HG02588 (cell line): ENCODE data around the gene BNIP2.
"Not testable (repeated sequence)": the region's sequence is repeated elsewhere in the genome, so short reads cannot be mapped to it uniquely, and the experiment has no call there.

Source experiments
- ATAC-seq: cut with Tn5 transposase; IDR thresholded peaks from one replicate; pipeline ENCODE4 v1.9.1; 2021; ENCODE audit warnings: mild to moderate bottlenecking, moderate library complexity; ENCODE audit not compliant: unreplicated experiment

Gene BNIP2

GRCh38 chr15:59642351-59642750, 46.8 kb downstream of the BNIP2 start:
- ATAC-seq, result no peak

DNA sequence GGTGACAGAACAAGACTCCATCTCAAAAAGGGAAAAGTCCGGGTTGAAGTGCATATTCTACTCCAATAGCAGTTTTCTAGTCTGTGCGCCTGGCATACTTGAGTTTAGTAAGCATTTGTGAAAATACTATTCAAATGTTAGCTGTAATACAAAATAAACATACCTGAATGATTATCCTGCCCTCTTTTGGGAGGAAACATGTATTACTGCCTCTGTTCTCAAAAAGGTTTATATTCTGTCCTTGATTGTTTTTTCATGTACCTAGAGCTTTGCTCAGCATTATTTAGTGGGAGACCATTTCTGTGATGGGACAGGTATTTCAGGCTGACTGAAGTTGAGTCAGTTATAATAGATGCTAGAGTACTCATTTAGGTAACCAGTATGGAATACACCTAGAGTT, 51.6 kb downstream of the BNIP2 start:
- ATAC-seq, result not testable (repeated sequence)

DNA sequence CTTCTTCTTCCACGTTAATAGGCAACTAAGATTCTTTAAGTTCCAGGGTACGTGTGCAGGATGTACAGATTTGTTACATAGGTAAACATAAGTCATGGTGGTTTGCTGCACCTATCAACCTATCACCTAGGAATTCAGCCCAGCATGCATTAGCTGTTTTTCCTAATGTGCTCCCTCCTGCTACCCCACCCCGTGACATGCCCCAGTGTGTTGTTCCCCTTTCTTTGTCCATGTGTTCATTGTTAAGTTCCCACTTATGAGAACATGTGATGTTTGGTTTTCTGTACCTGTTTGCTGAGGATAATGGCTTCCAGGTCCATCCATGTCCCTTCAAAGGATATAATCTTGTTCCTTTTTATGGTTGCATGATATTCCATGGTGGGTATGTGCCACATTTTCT, 52.9 kb downstream of the BNIP2 start:
- no peak for ATAC-seq

DNA sequence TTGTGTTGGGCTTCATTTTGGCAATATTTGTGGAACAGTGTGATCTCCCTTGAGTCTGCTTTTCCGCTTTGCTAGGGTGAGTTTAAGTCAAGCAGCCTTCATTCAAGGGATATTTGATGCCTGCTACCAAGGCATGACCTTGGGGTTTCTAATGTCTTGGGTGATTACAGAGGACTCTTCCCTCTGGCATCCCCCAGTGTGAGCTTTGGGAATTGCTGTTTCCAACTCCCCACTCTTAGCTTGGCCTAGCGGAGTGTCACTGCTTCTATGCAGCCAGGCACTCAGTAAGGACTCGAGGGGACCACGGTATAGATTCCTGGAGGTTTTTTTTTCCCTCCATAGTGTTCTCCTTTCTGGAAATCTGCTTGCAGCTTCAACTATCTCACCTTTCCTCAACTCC, 56.4 kb downstream of the BNIP2 start:
- ATAC-seq, result no peak

- ATAC-seq, result no peak
These were observed 66.8 kb downstream of the BNIP2 start for GRCh38 chr15:59622289-59622688.

- ATAC-seq, result no peak
These were observed 70.7 kb downstream of the BNIP2 start for GRCh38 chr15:59618406-59618805.

DNA sequence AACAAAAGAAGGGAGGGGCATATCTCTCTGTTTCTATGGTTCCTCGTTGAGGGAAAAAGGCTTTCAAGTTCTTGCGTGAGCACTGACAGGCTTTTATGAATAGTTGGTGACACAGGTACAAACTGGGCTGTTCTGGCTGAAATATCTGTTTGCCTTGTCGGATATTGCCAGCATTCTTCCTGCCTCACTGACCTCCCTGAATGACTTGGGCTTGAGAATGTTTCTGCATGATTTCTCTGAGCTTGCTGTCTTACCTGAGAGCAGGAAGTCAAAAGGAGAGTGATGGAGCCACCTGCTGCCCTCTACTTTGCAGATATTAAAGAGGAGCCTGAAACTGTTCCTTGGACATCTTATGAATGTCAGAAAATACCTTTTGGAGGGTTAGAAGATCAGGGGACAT, 72.7 kb downstream of the BNIP2 start:
- no peak for ATAC-seq

DNA sequence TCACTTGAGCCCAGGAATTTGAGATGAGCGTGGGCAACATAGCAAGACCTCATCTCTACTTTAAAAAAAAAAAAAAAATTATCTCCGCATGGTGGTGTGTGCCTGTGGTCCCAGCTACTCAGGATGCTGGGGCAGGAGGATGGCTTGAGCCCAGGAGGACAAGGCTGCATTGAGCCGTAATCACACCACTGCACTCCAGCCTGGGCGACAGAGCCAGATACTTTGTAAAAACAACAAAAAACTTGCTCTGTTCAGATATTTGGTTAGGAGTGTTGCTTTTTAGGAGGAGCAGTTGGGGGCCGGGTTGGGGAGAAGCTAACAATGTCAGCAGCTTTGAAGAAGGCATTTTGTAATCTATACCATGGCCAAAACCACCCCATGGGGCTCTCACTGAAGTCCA, 73.5 kb downstream of the BNIP2 start:
- ATAC-seq, result no peak

GRCh38 chr15:59614153-59614552, 75.0 kb downstream of the BNIP2 start:
- no peak for ATAC-seq

DNA sequence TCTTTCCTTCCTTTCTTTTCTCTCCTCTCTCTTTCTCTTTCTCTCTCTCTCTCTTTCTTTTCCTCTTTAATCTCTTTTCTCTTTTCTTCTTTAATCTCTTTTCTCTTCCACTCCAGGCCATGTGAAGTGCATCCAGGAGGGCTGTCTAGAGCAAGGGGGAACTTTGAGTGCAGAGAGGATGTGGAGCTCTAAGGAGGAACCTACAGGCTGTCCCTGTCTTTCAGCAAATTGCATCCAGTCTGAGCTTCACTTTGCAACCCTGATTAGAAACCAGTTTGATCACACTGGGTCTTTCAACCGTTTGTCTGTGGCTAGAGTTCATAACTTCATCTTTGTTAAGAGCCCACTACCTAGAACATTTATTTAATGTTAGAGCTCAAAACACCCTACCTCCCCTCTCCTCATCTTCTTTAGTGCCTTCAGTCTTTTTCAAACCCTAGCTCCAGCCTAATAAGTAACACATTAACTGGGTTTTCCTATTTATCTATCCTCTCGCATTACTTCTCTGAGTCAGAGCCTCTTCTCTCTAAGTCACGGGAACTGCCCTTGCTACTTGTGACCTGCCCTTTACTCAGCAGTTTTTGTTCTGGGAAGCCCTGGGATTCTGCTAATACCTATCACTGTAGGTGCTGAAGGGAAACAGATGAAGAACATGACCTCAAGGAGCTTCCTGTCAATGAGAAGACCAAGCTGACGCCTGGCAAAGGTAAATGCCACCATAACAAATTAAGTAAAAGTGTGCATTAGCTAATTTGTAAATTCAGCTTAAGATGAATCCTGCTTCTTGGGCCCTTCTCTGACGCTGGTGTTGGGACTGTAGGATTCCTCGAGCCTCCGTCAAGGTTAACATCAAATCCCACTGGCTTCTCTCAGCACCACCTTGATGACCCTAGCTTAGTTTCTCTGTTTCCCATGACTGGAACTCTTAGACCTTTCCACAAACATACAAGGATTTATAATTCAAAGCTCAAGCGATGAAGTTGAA, 77.6 kb downstream of the BNIP2 start, which contains the start of gene GCNT3:
Gene GCNT3, plus strand, starts transcription at position 508 of the 985 bp plus-strand sequence. CDS start 6,456 bp downstream, outside the sequence.
- no peak for ATAC-seq

DNA sequence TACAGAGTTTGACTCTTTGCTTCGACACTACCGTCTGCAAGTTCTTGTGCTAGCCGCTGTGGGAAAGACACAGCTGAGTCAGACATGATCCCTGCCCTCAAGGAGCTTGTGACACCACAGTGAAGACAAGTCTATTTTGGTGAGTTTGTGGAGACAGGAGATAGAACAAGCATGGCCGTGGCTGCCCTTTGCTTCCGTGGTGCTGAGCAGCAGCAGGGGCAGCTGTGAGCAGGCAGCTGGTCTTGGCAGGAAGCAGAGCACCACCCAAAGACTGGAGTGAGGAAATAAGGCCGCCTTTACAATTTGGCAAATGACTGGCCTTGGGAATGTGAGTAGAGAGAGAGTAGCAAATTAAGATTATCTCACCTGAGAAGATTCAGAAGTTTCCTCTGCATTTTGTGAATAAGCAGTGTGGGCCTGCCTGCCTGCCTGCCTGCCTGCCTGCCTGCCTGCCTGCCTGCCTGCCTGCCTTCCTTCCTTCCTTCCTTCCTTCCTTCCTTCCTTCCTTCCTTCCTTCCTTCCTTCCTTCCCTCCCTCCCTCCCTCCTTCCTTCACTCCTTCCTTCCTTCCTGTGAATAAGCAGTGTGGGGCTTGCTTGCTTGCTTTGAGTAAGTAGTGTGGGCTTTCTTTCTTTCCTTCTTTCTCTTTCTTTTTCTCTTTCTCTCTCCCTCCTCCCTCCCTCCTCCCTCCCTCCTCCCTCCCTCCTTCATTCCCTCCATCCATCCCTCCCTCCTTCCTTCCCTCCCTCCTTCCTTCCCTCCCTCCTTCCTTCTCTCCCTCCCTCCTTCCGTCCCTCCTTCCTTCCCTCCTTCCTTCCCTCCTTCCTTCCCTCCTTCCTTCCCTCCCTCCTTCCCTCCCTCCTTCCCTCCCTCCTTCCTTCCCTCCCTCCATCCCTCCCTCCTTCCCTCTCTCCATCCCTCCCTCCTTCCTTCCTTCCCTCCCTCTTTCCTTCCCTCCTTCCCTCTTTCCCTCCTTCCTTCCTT, 79.1 kb downstream of the BNIP2 start:
- no peak for ATAC-seq
